K562 (cell line): ENCODE measurements around the gene SF3A2. TPM values are rescaled to one million over a fixed set of nuclear protein-coding genes. Genes with fewer than 3 reads are reported as not detected.

Source experiments
- ATAC-seq: fragments of 200-7000 bp; cut with Tn5 transposase; 3 replicates; pipeline ENCODE4 v1.9.1; 2020; ENCODE audit warnings: moderate library complexity
- BruUV-seq: library from RNA; stranded (reverse); fragments of 400-500 nt; replicated peaks from 2 replicates; lab custom pipeline; 2021; lab: Mats Ljungman, UMichigan
- CTCF ChIA-PET: fragments of 300-600 bp; formaldehyde crosslinking; extraction: SDS; loops from one replicate; lab custom pipeline; 2021; ENCODE audit warnings: low intra/inter-chr PET ratio; lab: Yijun Ruan, JAX
- POLR2A ChIA-PET: fragments of 300-600, 350-650 bp; sonication (Branson Sonifier 250); formaldehyde crosslinking; extraction: SDS; loops from one replicate; lab custom pipeline; 2021; ENCODE audit warnings: antibody characterized with exemption, inconsistent platforms; lab: Yijun Ruan, JAX
- DNase-seq, 4 experiments: peaks; one replicate each; pipeline versions ENCODE4 v3.0.0 to v3.0.0-alpha.2; 2011 to 2018; ENCODE audit warnings: low spot score in 3 of 4, mixed read lengths in 3 of 4; ENCODE audit errors: extremely low read depth in 1 of 4
- FAIRE-seq: peaks from 2 replicates; lab custom pipeline; 2011; peaks lifted over from hg19 to GRCh38; lab: Jason Lieb, UNC
- H2AFZ ChIP-seq: 2 replicates; pipeline ENCODE4 v1.6.0; 2011; ENCODE audit warnings: low read depth, low read length, control low read depth, inconsistent platforms
- H3K27ac ChIP-seq: fragments of 200-600 bp; 3 replicates; pipeline ENCODE4 v1.8.0; 2011; ENCODE audit warnings: low read depth, mild to moderate bottlenecking, control low read depth, inconsistent platforms, low read length, moderate library complexity, mixed read lengths; ENCODE audit errors: extremely low read depth
- H3K27me3 ChIP-seq, 2 experiments: fragments of 300-600 bp in 1 of 2; 2 replicates in 1 of 2; 3 replicates in 1 of 2; pipeline versions ENCODE4 v1.6.0 to v1.8.0; 2011; ENCODE audit warnings: inconsistent platforms in 2 of 2, low read length in 2 of 2, mild to moderate bottlenecking in 1 of 2, mixed read lengths in 1 of 2, moderate library complexity in 1 of 2; ENCODE audit not compliant: control insufficient read depth in 2 of 2, insufficient read depth in 2 of 2
- H3K36me3 ChIP-seq: fragments of 300-600 bp; 3 replicates; pipeline ENCODE4 v1.8.0; 2011; ENCODE audit warnings: mild to moderate bottlenecking, low read length, inconsistent platforms; ENCODE audit not compliant: control insufficient read depth, insufficient read depth
- H3K4me1 ChIP-seq, 2 experiments: fragments of 200-600 bp in 1 of 2; replicated peaks in 1 of 2; 2 replicates in 1 of 2; 3 replicates in 1 of 2; pipeline versions ENCODE4 v1.5.1 to v1.8.0; 2011; ENCODE audit warnings: inconsistent platforms in 2 of 2, low read length in 2 of 2, mild to moderate bottlenecking in 1 of 2, mixed read lengths in 1 of 2, moderate library complexity in 1 of 2; ENCODE audit not compliant: control insufficient read depth in 2 of 2, insufficient read depth in 2 of 2
- H3K4me2 ChIP-seq: 2 replicates; pipeline ENCODE4 v1.6.1; 2011; ENCODE audit warnings: low read length, control low read depth, inconsistent platforms, mixed read lengths; ENCODE audit not compliant: insufficient read depth
- H3K4me3 ChIP-seq: fragments of 200-600 bp; sonication (generic), shearing (Covaris generic); 2 replicates; pipeline ENCODE4 v1.5.1; 2016; ENCODE audit warnings: control low read depth, inconsistent platforms
- H3K79me2 ChIP-seq: fragments of 200-600 bp; 3 replicates; pipeline ENCODE4 v1.8.0; 2011; ENCODE audit warnings: low read length, inconsistent platforms; ENCODE audit not compliant: control insufficient read depth, insufficient read depth
- H3K9ac ChIP-seq, 2 experiments: 2 replicates each; pipeline versions ENCODE4 v1.6.0 to v1.6.1; 2011; ENCODE audit warnings: low read depth in 2 of 2, low read length in 2 of 2, control low read depth in 1 of 2, inconsistent platforms in 1 of 2, mild to moderate bottlenecking in 1 of 2, mixed read lengths in 1 of 2; ENCODE audit not compliant: insufficient read depth in 1 of 2
- H3K9me1 ChIP-seq: one replicate; pipeline ENCODE4 v1.6.0; 2011; ENCODE audit warnings: inconsistent platforms, mild to moderate bottlenecking, low read length, moderate library complexity; ENCODE audit not compliant: control insufficient read depth, insufficient read depth
- H3K9me3 ChIP-seq: replicated peaks from 2 replicates; pipeline ENCODE4 v1.5.1; 2011; ENCODE audit warnings: low read depth, low read length, inconsistent platforms; ENCODE audit not compliant: control insufficient read depth, insufficient read depth
- H4K20me1 ChIP-seq: replicated peaks from 2 replicates; pipeline ENCODE4 v1.6.1; 2011; ENCODE audit warnings: low read length, inconsistent platforms, mixed read lengths; ENCODE audit not compliant: control insufficient read depth, insufficient read depth
- GABPB1 ChIP-seq: sonication (generic); formaldehyde crosslinking; IDR thresholded peaks from 2 replicates; pipeline ENCODE4 v1.8.0; 2022; ENCODE audit warnings: mild to moderate bottlenecking, missing genetic modification reagents
- POLR2G ChIP-seq: fragments of 200-400 bp; formaldehyde crosslinking; IDR thresholded peaks from 2 replicates; pipeline ENCODE4 v1.6.1; 2017; ENCODE audit warnings: low read depth, mild to moderate bottlenecking, antibody characterized with exemption, low read length, moderate library complexity
- TAL1 ChIP-seq: fragments of 450-650 bp; IDR thresholded peaks from 2 replicates; pipeline ENCODE4 v1.6.1; 2016; ENCODE audit warnings: mild to moderate bottlenecking
- ZBTB34 ChIP-seq: fragments of 250-450 bp; sonication (Bioruptor Pico); IDR thresholded peaks from 2 replicates; pipeline ENCODE4 v1.8.0; 2021; ENCODE audit warnings: mild to moderate bottlenecking, moderate library complexity
- WGBS: fragments of 100-300 bp; shearing (Covaris generic); methylation state at CpG from one replicate; pipeline ENCODE4 v1.1.6; 2016; ENCODE audit warnings: low coverage, mixed read lengths; ENCODE audit not compliant: insufficient coverage; ENCODE audit errors: missing lambda C conversion rate; 5-methylcytosine and 5-hydroxymethylcytosine counted together
- in situ Hi-C: fragments of 300-500 bp; cut with MboI; formaldehyde crosslinking; loops from 4 replicates; pipeline ENCODE4 v1.15.0; 2018; ENCODE audit warnings: inconsistent platforms, mixed read lengths
- intact Hi-C: fragments of 100-400 bp; cut with micrococcal nuclease; formaldehyde crosslinking; loops from 2 replicates; pipeline ENCODE4 v1.14.2; 2022
- polyA plus RNA-seq, 8 experiments: library from polyadenylated mRNA; depleted of rRNA in 4 of 8; stranded (reverse) in 5 of 8; unstranded in 3 of 8; fragments of >200 nt; fragmentation: Nextera tagmentation in 2 of 8; fragmentation: Illumina TruSeq in 1 of 8; extraction: Ambion mirVana in 2 of 8; extraction: Trizol in 1 of 8; gene quantifications; 2 replicates each; pipeline versions ENCODE4 v1.2.1 to v1.2.3, GENCODE V29; 2011 to 2014; ENCODE audit warnings: inconsistent platforms in 1 of 8, missing spikeins in 1 of 8
- total RNA-seq, 7 experiments: library from RNA; depleted of rRNA in 6 of 7; stranded (reverse); fragments of >200 nt in 6 of 7; fragmentation: Illumina TruSeq in 2 of 7; extraction: Trizol in 2 of 7; gene quantifications; 2 replicates each; pipeline versions ENCODE4 v1.2.1 to v1.2.3, GENCODE V29; 2011 to 2021; ENCODE audit warnings: low replicate concordance in 1 of 7

Gene SF3A2
- total and polyA plus RNA-seq, 9 of the 15 experiments (the other 6 are each of a cell fraction or from before 2014, with no cell fraction given), result 0.17 to 194 (median 22.8) TPM

- Histone ChIP-seq H3K27ac (no peak overlapping the region), H2AFZ (no peak overlapping the region), H3K79me2 (0 out of 3 replicates have a peak, but pooled peaks cover 4% of the 10 kb centered on the region), H3K4me2 (no peak overlapping the region), H4K20me1 (0 out of 2 replicates have a peak, but pooled peaks cover 9% of the 10 kb centered on the region), H3K9ac (0 out of 4 replicates have a peak overlapping the region, but pooled peaks of 1 of the 2 experiments have one; percentile 52), H3K4me1 (peaks cover 0 to 56% of the 10 kb centered on the region in 2 experiments; a peak in 3 of 5 replicates), H3K9me1 (no peaks in the 10 kb centered on the region), H3K4me3 (no peak overlapping the region), H3K27me3 (no peaks in the 10 kb centered on the region), H3K9me3 (no peaks in the 10 kb centered on the region), H3K36me3 (peaks cover 94% of the 10 kb centered on the region; the same call in 2 of the 3 replicates)
- ATAC-seq (no peak), DNase-seq (no peak), FAIRE-seq (no peak)
- ChIA-PET POLR2A (no interaction called here), CTCF (no interaction called here)
- no peak for TF ChIP-seq ZBTB34 (CRISPR knock-in tag)
- no peak for TF ChIP-seq TAL1
- TF ChIP-seq GABPB1 (CRISPR knock-in tag), result no peak
- TF ChIP-seq POLR2G, result peak; percentile 38; the same call in 1 of the 2 replicates
- no TSS peak for BruUV-seq
- in situ Hi-C loops, result no loop called here
- intact Hi-C loops, result no loop called here
- WGBS, result 88% methylated on average over 4 of the region's 17 CpGs
Measured at GRCh38 chr19:2209408-2209807, 27.2 kb upstream of the SF3A2 start.
